Kidney epithelial cell (primary cell): ENCODE data around the gene CACNA1A. TPM values are rescaled to one million over a fixed set of nuclear protein-coding genes. Genes with fewer than 3 reads are reported as not detected.

Experiments used
- DNase-seq: peaks from one replicate; pipeline ENCODE4 v3.0.0-alpha.2; 2010; ENCODE audit warnings: low read depth
- H3K27me3 ChIP-seq: 2 replicates; pipeline ENCODE4 v1.6.0; 2011; ENCODE audit warnings: low read length; ENCODE audit not compliant: control insufficient read depth, insufficient read depth
- H3K36me3 ChIP-seq: 2 replicates; pipeline ENCODE4 v1.5.1; 2011; ENCODE audit warnings: low read length; ENCODE audit not compliant: control insufficient read depth, insufficient read depth
- H3K4me3 ChIP-seq: 2 replicates; pipeline ENCODE4 v1.5.1; 2011; ENCODE audit warnings: low read depth, mild to moderate bottlenecking, control low read depth, low read length
- CTCF ChIP-seq: IDR thresholded peaks from 2 replicates; pipeline ENCODE4 v1.5.1; 2011; ENCODE audit warnings: mild to moderate bottlenecking, moderate library complexity, low read length, control low read depth, inconsistent platforms; ENCODE audit not compliant: insufficient read depth, poor library complexity, severe bottlenecking
- total RNA-seq: library from RNA; depleted of rRNA; stranded (reverse); fragments of >200 nt; gene quantifications from 2 replicates; pipeline ENCODE4 v1.2.3, GENCODE V29; 2015

The CACNA1A gene
- total RNA-seq, 1 donor from 2014 or later: 0.29 TPM

- no peak for DNase-seq
- TF ChIP-seq CTCF: no peak
- Histone ChIP-seq H3K36me3 (no peaks in the 10 kb centered on the region), H3K27me3 (no peaks in the 10 kb centered on the region), H3K4me3 (no peak overlapping the region)
Observed at GRCh38 chr19:13353625-13354024, 152.7 kb downstream of the CACNA1A start.

GRCh38 chr19:13350759-13351158 lies 155.5 kb downstream of the CACNA1A start:
- no peaks in the 10 kb centered on the region for H3K27me3 ChIP-seq
- no peak overlapping the region for H3K4me3 ChIP-seq
- H3K36me3 ChIP-seq: no peaks in the 10 kb centered on the region
- no peak for DNase-seq
- TF ChIP-seq CTCF: no peak

- TF ChIP-seq CTCF: no peak
- no peak for DNase-seq
- no peaks in the 10 kb centered on the region for H3K27me3 ChIP-seq
- H3K4me3 ChIP-seq: no peak overlapping the region
- no peaks in the 10 kb centered on the region for H3K36me3 ChIP-seq
Observed at GRCh38 chr19:13350072-13350471, 156.2 kb downstream of the CACNA1A start.

GRCh38 chr19:13347367-13347766 lies 158.9 kb downstream of the CACNA1A start:
- no peak overlapping the region for H3K4me3 ChIP-seq
- no peak for TF ChIP-seq CTCF
- no peaks in the 10 kb centered on the region for H3K27me3 ChIP-seq
- H3K36me3 ChIP-seq: no peaks in the 10 kb centered on the region
- no peak for DNase-seq

GRCh38 chr19:13343514-13343913 lies 162.8 kb downstream of the CACNA1A start:
- H3K36me3 ChIP-seq: no peaks in the 10 kb centered on the region
- no peak for DNase-seq
- no peaks in the 10 kb centered on the region for H3K27me3 ChIP-seq
- no peak for TF ChIP-seq CTCF
- no peak overlapping the region for H3K4me3 ChIP-seq

- no peak for TF ChIP-seq CTCF
- Histone ChIP-seq H3K36me3 (no peaks in the 10 kb centered on the region), H3K27me3 (no peaks in the 10 kb centered on the region), H3K4me3 (no peak overlapping the region)
- DNase-seq: no peak
Observed at GRCh38 chr19:13342672-13343071, 163.6 kb downstream of the CACNA1A start.
